ENCODE results near the gene TFAP2E. TPM values are rescaled to one million over a fixed set of nuclear protein-coding genes. Genes with fewer than 3 reads are reported as not detected.

Gene TFAP2E
- total RNA-seq, 1 experiment from 2014 or later = 3.2 TPM

DNA sequence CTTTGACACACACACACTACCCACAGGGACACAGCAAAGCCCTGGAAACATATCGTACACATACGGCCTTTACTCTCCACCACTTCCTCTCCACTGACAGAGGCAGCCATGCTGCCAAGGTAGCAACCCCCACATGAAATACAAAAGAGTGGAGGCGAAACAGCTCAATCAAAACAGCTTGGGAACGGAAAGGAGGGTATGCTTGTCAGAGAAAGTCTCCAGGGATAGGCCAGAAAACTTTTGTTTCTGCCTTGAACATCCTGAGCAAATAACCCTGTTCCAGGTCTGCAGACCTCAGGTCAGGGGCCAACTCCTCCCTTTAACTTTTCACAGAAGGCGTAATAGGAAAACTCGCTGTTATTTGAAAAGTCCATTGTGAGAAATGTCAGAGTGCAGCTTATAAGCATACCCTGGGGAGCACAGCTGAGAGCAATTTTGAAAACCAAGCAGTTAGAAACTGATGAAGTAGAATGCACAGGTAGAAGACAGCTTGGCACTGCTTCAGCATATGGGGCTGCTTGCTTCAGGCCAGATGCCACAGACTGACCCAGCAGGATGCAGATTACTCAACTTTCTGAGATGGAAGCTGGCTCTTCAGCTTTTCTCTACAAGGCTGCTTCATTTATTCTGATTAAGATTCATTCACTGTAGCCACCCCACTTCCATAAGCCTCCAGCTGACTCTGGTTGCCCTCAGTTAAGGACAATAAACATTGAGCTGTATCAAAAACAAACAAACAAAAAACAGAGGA lies 33.9 kb upstream of the TFAP2E start:
- Histone ChIP-seq H3K27me3 (ENCODE audit: control insufficient read depth, insufficient read depth, low read length) (no peaks in the 10 kb centered on the region), H3K4me1 (ENCODE audit: control insufficient read depth, insufficient read depth, low read length) (peaks cover 13% of the 10 kb centered on the region; the same call in 1 of the 2 replicates), H3K27ac (ENCODE audit: low read length) (no peak overlapping the region), H3K36me3 (ENCODE audit: control insufficient read depth, insufficient read depth, low read length) (peaks cover 3% of the 10 kb centered on the region; the same call in 1 of the 2 replicates), H3K4me3 (ENCODE audit: low read depth in 2 of 2, low read length in 2 of 2) (no peak overlapping the region), H3K9me3 (ENCODE audit: control insufficient read depth, insufficient read depth, low read depth, low read length) (no peaks in the 10 kb centered on the region)
- ChIA-PET POLR2A (no interaction called here), CTCF (no interaction called here)
- TF ChIP-seq, protein P1, sequence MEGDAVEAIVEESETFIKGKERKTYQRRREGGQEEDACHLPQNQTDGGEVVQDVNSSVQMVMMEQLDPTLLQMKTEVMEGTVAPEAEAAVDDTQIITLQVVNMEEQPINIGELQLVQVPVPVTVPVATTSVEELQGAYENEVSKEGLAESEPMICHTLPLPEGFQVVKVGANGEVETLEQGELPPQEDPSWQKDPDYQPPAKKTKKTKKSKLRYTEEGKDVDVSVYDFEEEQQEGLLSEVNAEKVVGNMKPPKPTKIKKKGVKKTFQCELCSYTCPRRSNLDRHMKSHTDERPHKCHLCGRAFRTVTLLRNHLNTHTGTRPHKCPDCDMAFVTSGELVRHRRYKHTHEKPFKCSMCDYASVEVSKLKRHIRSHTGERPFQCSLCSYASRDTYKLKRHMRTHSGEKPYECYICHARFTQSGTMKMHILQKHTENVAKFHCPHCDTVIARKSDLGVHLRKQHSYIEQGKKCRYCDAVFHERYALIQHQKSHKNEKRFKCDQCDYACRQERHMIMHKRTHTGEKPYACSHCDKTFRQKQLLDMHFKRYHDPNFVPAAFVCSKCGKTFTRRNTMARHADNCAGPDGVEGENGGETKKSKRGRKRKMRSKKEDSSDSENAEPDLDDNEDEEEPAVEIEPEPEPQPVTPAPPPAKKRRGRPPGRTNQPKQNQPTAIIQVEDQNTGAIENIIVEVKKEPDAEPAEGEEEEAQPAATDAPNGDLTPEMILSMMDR (IDR thresholded peaks at IDR 0.05) = no peak
- TF ChIP-seq POLR2AphosphoS5 (IDR thresholded peaks at IDR 0.05; ENCODE audit: low read depth, low read length) (no peak), TCF7L2 (IDR thresholded peaks at IDR 0.05; ENCODE audit: low read depth, low read length) (no peak)
- intact Hi-C loops (cut with micrococcal nuclease; ENCODE audit: unreplicated experiment) = no loop called here
- DNase-seq (ENCODE audit: low read depth, low spot score) (no peak), ATAC-seq (peak; percentile 51; the same call in 1 of the 2 replicates)
- in situ Hi-C loops (cut with HindIII; ENCODE audit: low pct_unique_long_range_greater_than_20kb, low sequenced_read_pairs) = no loop called here
- BruUV-seq (replicated peaks) = no TSS peak

DNA sequence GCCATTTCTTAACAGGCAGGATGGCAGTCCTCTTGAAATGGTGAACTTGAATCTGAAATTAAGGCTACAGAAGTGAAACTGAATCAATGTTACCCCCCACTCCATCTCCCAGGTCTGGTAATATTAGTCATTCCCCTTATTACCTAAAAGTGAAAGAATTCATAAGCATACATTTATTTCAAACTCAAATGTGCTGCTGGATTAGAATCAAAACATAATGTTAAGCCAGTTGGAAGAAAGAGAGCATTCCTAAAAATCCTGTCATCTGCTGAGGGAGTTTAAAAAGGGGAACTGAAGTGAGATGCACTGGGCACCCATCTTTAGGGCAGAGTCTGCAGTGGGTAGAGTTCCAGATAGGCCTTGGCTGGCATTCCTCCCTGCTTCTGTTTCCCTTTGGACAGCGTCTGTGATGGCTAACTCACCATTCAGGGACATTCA lies 33.3 kb upstream of the TFAP2E start:
- no peaks in the 10 kb centered on the region for H3K9me3 ChIP-seq (ENCODE audit: control insufficient read depth, insufficient read depth, low read depth, low read length)
- H3K27ac ChIP-seq (ENCODE audit: low read length) = no peak overlapping the region; the same call in 1 of the 2 replicates
- H3K4me3 ChIP-seq (ENCODE audit: low read depth in 2 of 2, low read length in 2 of 2) = no peak overlapping the region
- no peaks in the 10 kb centered on the region for H3K27me3 ChIP-seq (ENCODE audit: control insufficient read depth, insufficient read depth, low read length)
- ChIA-PET CTCF (no interaction called here), POLR2A (no interaction called here)
- TF ChIP-seq, protein P1 (IDR thresholded peaks at IDR 0.05) = no peak
- TF ChIP-seq, protein P2, sequence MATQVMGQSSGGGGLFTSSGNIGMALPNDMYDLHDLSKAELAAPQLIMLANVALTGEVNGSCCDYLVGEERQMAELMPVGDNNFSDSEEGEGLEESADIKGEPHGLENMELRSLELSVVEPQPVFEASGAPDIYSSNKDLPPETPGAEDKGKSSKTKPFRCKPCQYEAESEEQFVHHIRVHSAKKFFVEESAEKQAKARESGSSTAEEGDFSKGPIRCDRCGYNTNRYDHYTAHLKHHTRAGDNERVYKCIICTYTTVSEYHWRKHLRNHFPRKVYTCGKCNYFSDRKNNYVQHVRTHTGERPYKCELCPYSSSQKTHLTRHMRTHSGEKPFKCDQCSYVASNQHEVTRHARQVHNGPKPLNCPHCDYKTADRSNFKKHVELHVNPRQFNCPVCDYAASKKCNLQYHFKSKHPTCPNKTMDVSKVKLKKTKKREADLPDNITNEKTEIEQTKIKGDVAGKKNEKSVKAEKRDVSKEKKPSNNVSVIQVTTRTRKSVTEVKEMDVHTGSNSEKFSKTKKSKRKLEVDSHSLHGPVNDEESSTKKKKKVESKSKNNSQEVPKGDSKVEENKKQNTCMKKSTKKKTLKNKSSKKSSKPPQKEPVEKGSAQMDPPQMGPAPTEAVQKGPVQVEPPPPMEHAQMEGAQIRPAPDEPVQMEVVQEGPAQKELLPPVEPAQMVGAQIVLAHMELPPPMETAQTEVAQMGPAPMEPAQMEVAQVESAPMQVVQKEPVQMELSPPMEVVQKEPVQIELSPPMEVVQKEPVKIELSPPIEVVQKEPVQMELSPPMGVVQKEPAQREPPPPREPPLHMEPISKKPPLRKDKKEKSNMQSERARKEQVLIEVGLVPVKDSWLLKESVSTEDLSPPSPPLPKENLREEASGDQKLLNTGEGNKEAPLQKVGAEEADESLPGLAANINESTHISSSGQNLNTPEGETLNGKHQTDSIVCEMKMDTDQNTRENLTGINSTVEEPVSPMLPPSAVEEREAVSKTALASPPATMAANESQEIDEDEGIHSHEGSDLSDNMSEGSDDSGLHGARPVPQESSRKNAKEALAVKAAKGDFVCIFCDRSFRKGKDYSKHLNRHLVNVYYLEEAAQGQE (IDR thresholded peaks at IDR 0.05; ENCODE audit: insufficient read depth in 1 of 2, low read depth in 2 of 2, low read length in 1 of 2) = no peak
- TF ChIP-seq SIN3A (IDR thresholded peaks at IDR 0.05; ENCODE audit: borderline replicate concordance, insufficient read depth, low read depth, low read length) (no peak), TCF7L2 (IDR thresholded peaks at IDR 0.05; ENCODE audit: low read depth, low read length) (no peak)
- peaks cover 3% of the 10 kb centered on the region; the same call in 1 of the 2 replicates for H3K36me3 ChIP-seq (ENCODE audit: control insufficient read depth, insufficient read depth, low read length)
- DNase-seq (ENCODE audit: low read depth, low spot score) = no peak
- in situ Hi-C loops (cut with HindIII; ENCODE audit: low pct_unique_long_range_greater_than_20kb, low sequenced_read_pairs) (no loop called here), intact Hi-C loops (cut with micrococcal nuclease; ENCODE audit: unreplicated experiment) (no loop called here)
- H3K4me1 ChIP-seq (ENCODE audit: control insufficient read depth, insufficient read depth, low read length) = peaks cover 13% of the 10 kb centered on the region; the same call in 1 of the 2 replicates
- ATAC-seq = no peak
- BruUV-seq (replicated peaks) = no TSS peak
